AG09319 (cell line): ENCODE measurements around the gene CEP350.

Experiments used
- DNase-seq: peaks from one replicate; pipeline ENCODE4 v3.0.0-alpha.2; 2010; ENCODE audit warnings: low read depth; ENCODE audit errors: extremely low read depth
- TF ChIP-seq, protein P1 (sequence below): IDR thresholded peaks from 2 replicates; pipeline ENCODE4 v1.5.1; 2011; ENCODE audit warnings: low read depth, mild to moderate bottlenecking, inconsistent platforms, low read length, moderate library complexity

CEP350 gene

DNA sequence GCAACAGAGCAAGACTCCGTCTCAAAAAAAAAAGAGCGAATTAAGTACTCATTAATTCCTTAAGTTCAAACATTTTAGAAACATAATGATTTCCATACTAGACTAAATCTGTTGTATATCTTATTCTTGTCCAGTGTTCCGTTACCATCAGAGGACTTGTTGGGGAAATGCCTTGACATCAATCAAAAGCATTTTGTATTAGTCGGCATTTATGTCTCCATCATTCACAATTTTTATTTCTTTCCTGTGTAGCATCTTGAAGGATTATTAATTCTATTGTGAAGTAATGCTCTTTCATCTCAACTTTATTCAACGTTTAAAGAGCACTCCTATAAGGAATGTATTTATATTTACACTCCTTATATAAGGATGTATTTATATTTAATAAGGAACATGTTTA is 117.1 kb downstream of the CEP350 start:
- DNase-seq = no peak
- TF ChIP-seq, protein P1, sequence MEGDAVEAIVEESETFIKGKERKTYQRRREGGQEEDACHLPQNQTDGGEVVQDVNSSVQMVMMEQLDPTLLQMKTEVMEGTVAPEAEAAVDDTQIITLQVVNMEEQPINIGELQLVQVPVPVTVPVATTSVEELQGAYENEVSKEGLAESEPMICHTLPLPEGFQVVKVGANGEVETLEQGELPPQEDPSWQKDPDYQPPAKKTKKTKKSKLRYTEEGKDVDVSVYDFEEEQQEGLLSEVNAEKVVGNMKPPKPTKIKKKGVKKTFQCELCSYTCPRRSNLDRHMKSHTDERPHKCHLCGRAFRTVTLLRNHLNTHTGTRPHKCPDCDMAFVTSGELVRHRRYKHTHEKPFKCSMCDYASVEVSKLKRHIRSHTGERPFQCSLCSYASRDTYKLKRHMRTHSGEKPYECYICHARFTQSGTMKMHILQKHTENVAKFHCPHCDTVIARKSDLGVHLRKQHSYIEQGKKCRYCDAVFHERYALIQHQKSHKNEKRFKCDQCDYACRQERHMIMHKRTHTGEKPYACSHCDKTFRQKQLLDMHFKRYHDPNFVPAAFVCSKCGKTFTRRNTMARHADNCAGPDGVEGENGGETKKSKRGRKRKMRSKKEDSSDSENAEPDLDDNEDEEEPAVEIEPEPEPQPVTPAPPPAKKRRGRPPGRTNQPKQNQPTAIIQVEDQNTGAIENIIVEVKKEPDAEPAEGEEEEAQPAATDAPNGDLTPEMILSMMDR = no peak

DNA sequence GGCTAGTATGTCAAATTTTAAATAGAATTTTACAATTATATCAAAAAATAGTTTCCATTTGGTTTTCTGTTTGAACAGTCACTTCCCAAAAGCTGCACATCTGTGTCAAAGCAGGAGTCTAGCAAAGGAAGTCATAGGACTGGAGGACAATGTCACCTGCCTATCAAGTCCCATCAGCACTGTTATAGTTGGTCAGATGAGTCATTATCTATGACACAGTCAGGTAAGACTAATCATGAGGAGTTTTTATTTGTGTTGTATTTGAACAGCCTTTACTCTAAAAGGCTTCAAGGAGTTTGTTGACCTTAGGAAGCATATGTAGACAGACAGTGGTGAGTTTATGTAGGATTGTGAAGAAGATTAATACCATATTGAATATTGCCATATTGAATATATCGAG is 125.8 kb downstream of the CEP350 start:
- TF ChIP-seq, protein P1 = no peak

DNA sequence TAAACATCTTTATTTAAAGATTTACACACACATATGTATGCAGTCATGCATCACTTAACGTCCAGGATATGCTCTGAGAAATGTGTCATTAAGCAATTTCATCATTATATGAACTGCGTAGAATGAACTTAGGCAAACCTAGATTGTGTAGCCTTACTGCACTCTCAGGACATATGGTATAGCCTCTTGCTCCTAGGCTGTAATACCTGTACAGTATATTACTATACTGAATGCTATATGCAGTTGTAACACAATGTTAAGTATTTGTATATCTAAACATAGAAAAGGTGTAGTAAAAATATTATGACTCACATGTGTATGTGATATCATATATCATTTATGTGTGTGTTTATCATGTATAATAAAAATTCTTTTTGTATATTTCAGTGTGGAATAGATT is 126.9 kb downstream of the CEP350 start:
- TF ChIP-seq, protein P1 = no peak

More for the DNA sequence above, 125.8 kb downstream of the CEP350 start:
- DNase-seq = no peak

DNA sequence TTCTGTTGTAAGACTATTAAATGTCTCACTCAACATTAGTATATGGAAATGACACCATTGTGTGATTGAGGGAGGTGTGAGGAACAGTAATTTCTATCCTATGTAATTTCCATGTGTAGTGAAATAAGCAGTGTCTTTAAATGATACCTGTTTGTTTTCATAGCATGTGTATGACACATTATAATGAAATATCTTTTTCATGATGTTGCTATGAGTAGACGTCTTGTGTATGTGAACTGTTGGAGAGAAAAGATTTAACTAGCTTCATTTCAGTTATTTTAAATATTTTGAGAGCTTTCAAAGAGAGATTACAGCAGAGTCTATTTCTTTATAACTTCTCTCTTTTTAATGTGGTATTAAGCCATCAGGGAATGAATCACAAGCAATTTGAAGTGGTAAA is 128.6 kb downstream of the CEP350 start:
- TF ChIP-seq, protein P1 = no peak
- DNase-seq = no peak

More for the DNA sequence above, 126.9 kb downstream of the CEP350 start:
- DNase-seq = no peak

DNA sequence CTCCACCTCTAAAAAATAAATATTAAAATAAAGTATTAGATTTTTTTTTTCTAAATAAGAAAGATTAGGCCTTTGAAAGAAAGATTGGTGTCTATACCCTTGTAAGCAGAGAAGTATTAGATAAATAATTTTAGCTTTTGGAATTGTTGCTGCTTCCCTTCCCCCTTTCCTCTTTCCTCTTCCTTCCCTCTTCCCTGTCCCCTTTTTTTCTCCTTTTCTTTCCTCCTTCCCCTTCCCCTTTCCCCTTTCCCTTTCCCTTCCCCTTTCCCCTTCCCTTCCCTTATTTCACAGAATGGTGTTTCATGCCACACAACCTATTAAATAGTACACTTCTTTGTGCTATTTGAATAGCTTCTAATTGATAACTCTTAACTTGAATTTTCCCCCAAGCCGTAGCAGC is 130.3 kb downstream of the CEP350 start:
- no peak for DNase-seq
- TF ChIP-seq, protein P1 = no peak

DNA sequence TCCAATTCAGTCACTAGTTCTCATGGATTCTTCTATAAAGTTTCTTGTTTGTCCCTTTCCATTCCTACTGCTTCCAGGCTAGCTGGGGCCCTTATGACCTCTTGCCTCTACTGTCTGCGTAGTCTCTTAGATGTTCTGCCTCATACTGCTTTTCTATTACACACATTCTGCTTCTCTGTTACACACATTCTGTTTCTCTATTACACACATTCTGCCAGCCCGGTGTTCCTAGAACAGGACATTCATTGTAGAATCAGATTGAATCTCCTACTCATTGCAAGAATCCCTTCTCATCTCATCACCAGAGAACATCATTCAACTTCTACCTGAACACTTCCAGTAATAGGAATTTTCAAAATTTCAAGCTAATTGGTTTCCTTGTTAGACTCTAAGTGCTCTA is 130.7 kb downstream of the CEP350 start:
- TF ChIP-seq, protein P1 = no peak
- no peak for DNase-seq

DNA sequence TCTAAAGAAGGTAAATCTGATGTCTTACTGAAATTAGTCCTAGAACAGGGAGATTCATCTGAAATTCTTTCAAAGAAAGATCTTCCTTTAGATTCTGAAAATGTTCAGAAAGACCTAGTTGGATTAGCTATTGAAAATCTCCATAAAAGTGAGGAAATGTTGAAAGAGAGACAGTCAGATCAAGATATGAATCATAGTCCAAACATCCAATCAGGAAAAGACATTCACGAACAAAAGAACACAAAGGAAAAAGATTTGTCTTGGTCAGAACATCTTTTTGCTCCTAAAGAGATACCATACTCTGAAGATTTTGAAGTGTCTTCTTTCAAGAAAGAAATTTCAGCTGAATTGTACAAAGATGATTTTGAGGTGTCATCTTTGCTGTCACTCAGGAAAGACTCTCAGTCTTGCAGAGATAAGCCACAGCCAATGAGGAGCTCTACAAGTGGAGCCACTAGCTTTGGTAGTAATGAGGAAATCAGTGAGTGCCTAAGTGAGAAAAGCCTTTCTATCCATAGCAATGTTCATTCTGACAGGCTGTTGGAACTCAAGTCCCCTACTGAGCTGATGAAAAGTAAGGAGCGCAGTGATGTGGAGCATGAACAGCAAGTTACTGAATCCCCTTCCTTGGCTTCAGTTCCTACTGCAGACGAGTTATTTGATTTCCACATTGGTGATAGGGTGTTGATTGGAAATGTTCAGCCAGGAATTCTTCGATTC is 138.5 kb downstream of the CEP350 start:
- TF ChIP-seq, protein P1 = no peak
- DNase-seq = no peak
